ENCODE results near the gene IRAK3. TPM values are rescaled to one million over a fixed set of nuclear protein-coding genes. Genes with fewer than 3 reads are reported as not detected.

IRAK3 gene
- polyA plus RNA-seq, 4 donors, result 3.2 to 4.2 (median 3.4) TPM

GRCh38 chr12:66244446-66244845, 55.4 kb downstream of the IRAK3 start:
- DNase-seq (ENCODE audit: low read depth in 4 of 4, low spot score in 3 of 4), result no peak

GRCh38 chr12:66247741-66248140, 58.7 kb downstream of the IRAK3 start:
- DNase-seq (ENCODE audit: low read depth in 4 of 4, low spot score in 3 of 4), result no peak

GRCh38 chr12:66251049-66251448, 62.0 kb downstream of the IRAK3 start:
- no peak for DNase-seq (ENCODE audit: low read depth in 4 of 4, low spot score in 3 of 4)

- DNase-seq (ENCODE audit: low read depth in 4 of 4, low spot score in 3 of 4), result no peak
These were observed 63.8 kb downstream of the IRAK3 start for GRCh38 chr12:66252771-66253170.

GRCh38 chr12:66255737-66256136, 66.7 kb downstream of the IRAK3 start:
- no peak for DNase-seq (ENCODE audit: low read depth in 4 of 4, low spot score in 3 of 4)

- DNase-seq (ENCODE audit: low read depth in 4 of 4, low spot score in 3 of 4), result no peak
These were observed 69.0 kb downstream of the IRAK3 start for GRCh38 chr12:66258011-66258410.

- DNase-seq (ENCODE audit: low read depth in 4 of 4, low spot score in 3 of 4), result no peak
These were observed 73.7 kb downstream of the IRAK3 start for GRCh38 chr12:66262737-66263136.

- DNase-seq (ENCODE audit: low read depth in 4 of 4, low spot score in 3 of 4), result no peak
These were observed 79.5 kb downstream of the IRAK3 start for GRCh38 chr12:66268562-66268961.

GRCh38 chr12:66269142-66269541, 80.1 kb downstream of the IRAK3 start:
- no peak for DNase-seq (ENCODE audit: low read depth in 4 of 4, low spot score in 3 of 4)

GRCh38 chr12:66269757-66270383, 80.9 kb downstream of the IRAK3 start:
- peak in 2 of 4 donors; percentile 10 to 19 for DNase-seq (ENCODE audit: low read depth in 4 of 4, low spot score in 3 of 4)

- DNase-seq (ENCODE audit: low read depth in 4 of 4, low spot score in 3 of 4), result no peak
These were observed 81.6 kb downstream of the IRAK3 start for GRCh38 chr12:66270613-66271012.

GRCh38 chr12:66272650-66273049, 83.6 kb downstream of the IRAK3 start:
- DNase-seq (ENCODE audit: low read depth in 4 of 4, low spot score in 3 of 4), result no peak

- DNase-seq (ENCODE audit: low read depth in 4 of 4, low spot score in 3 of 4), result no peak
These were observed 84.1 kb downstream of the IRAK3 start for GRCh38 chr12:66273147-66273546.

GRCh38 chr12:66275040-66275439, 86.0 kb downstream of the IRAK3 start:
- no peak for DNase-seq (ENCODE audit: low read depth in 4 of 4, low spot score in 3 of 4)

- DNase-seq (ENCODE audit: low read depth in 4 of 4, low spot score in 3 of 4), result no peak
These were observed 90.2 kb downstream of the IRAK3 start for GRCh38 chr12:66279123-66279712.

- no peak for DNase-seq (ENCODE audit: low read depth in 4 of 4, low spot score in 3 of 4)
These were observed 91.5 kb downstream of the IRAK3 start for GRCh38 chr12:66280561-66280960.

- DNase-seq (ENCODE audit: low read depth in 4 of 4, low spot score in 3 of 4), result no peak
These were observed 93.2 kb downstream of the IRAK3 start for GRCh38 chr12:66282244-66282643.

- no peak for DNase-seq (ENCODE audit: low read depth in 4 of 4, low spot score in 3 of 4)
These were observed 98.3 kb downstream of the IRAK3 start for GRCh38 chr12:66287275-66287674.

GRCh38 chr12:66288121-66288520, 99.1 kb downstream of the IRAK3 start:
- DNase-seq (ENCODE audit: low read depth in 4 of 4, low spot score in 3 of 4), result no peak

- DNase-seq (ENCODE audit: low read depth in 4 of 4, low spot score in 3 of 4), result no peak
These were observed 100.5 kb downstream of the IRAK3 start for GRCh38 chr12:66289485-66289884.

- no peak for DNase-seq (ENCODE audit: low read depth in 4 of 4, low spot score in 3 of 4)
These were observed 101.7 kb downstream of the IRAK3 start for GRCh38 chr12:66290716-66291200.

- no peak for DNase-seq (ENCODE audit: low read depth in 4 of 4, low spot score in 3 of 4)
These were observed 107.2 kb downstream of the IRAK3 start for GRCh38 chr12:66296176-66296683.

All from left renal pelvis (tissue), 4 donors.